Measurements from ENCODE around the gene AR.

GRCh38 chrX:67587946-67588624, 44.3 kb downstream of the AR start:
- TF ChIP-seq ZNF696 (CRISPR knock-in tag; conservative IDR thresholded peaks at IDR 0.05) (no peak), FOXJ3 (CRISPR knock-in tag; IDR thresholded peaks at IDR 0.05) (no peak), CEBPB (tag; IDR thresholded peaks at IDR 0.05) (no peak), NCOR1 (IDR thresholded peaks at IDR 0.05) (no peak), BRCA1 (IDR thresholded peaks at IDR 0.05) (no peak), BRCA1 (CRISPR knock-in tag; IDR thresholded peaks at IDR 0.05) (no peak), BRF2 (IDR thresholded peaks at IDR 0.05; ENCODE audit: borderline replicate concordance, insufficient read depth, insufficient read length) (no peak)

Data from K562 (cell line).